Kidney (tissue), 14 donors: Measurements from ENCODE around the gene DRAM1. TPM values are rescaled to one million over a fixed set of nuclear protein-coding genes. Genes with fewer than 3 reads are reported as not detected.
"Not testable (repeated sequence)": the region's sequence is repeated elsewhere in the genome, so short reads cannot be mapped to it uniquely, and the experiment has no call there.

Experiments
- DNase-seq, 5 donors: peaks; one replicate each; pipeline ENCODE4 v3.0.0-alpha.2; 2013 to 2020
- FAIRE-seq: peaks from 2 replicates; lab custom pipeline; 2012; peaks lifted over from hg19 to GRCh38; lab: Jason Lieb, UNC
- H3K27ac ChIP-seq, 2 donors: one replicate each; pipeline ENCODE4 v1.7.0; 2013; ENCODE audit warnings: low read depth in 2 of 2, low read length in 2 of 2, inconsistent platforms in 1 of 2
- H3K27me3 ChIP-seq: one replicate; pipeline ENCODE4 v1.7.1; 2013; ENCODE audit warnings: low read length, inconsistent platforms; ENCODE audit not compliant: control insufficient read depth, insufficient read depth
- H3K36me3 ChIP-seq, 3 donors: one replicate each; pipeline versions ENCODE4 v1.7.0 to v1.7.1; 2013; ENCODE audit warnings: low read length in 3 of 3, control low read depth in 1 of 3, inconsistent platforms in 1 of 3; ENCODE audit not compliant: insufficient read depth in 3 of 3, control insufficient read depth in 2 of 3
- H3K4me1 ChIP-seq, 3 donors: one replicate each; pipeline versions ENCODE4 v1.7.0 to v1.7.1; 2013; ENCODE audit warnings: low read length in 3 of 3, inconsistent platforms in 1 of 3, low read depth in 1 of 3; ENCODE audit not compliant: control insufficient read depth in 2 of 3, insufficient read depth in 2 of 3
- H3K4me3 ChIP-seq, 3 donors: one replicate each; pipeline versions ENCODE4 v1.7.0 to v1.8.1; 2013; ENCODE audit warnings: low read length in 3 of 3, control low read depth in 1 of 3, inconsistent platforms in 1 of 3
- H3K9ac ChIP-seq, 3 donors: one replicate each; pipeline versions ENCODE4 v1.7.0 to v1.7.1; 2013; ENCODE audit warnings: low read length in 3 of 3, control low read depth in 1 of 3, inconsistent platforms in 1 of 3
- H3K9me3 ChIP-seq, 3 donors: one replicate each; pipeline versions ENCODE4 v1.7.0 to v1.7.1; 2013; ENCODE audit warnings: low read length in 3 of 3, control low read depth in 1 of 3, inconsistent platforms in 1 of 3; ENCODE audit not compliant: control insufficient read depth in 2 of 3, insufficient read depth in 1 of 3
- intact Hi-C: fragments of 100-400 bp; cut with DNase I; formaldehyde crosslinking; loops from one replicate; pipeline ENCODE4 v1.11.1; 2022
- polyA plus RNA-seq: library from polyadenylated mRNA; stranded (reverse); fragments of 350-450 nt; fragmentation: Illumina TruSeq; extraction: RNeasy Lipid Tissue Mini Kit (QIAGEN cat#74804); gene quantifications from one replicate; pipeline ENCODE4 v1.2.3, GENCODE V29; 2014; ENCODE audit warnings: low read depth, low replicate concordance; ENCODE audit not compliant: insufficient read depth
- total RNA-seq: library from RNA; stranded (reverse); fragmentation: NEBNext Ultra II Directional; extraction: Animal tissue kit (Norgen Biotek cat#: 25700); gene quantifications from one replicate; pipeline ENCODE4 v1.2.1, GENCODE V29; 2021
- TF ChIP-seq, protein P1 (sequence below): IDR thresholded peaks from 3 replicates; pipeline ENCODE4 v1.5.1; 2012; ENCODE audit warnings: mild to moderate bottlenecking, moderate library complexity, borderline replicate concordance; ENCODE audit not compliant: insufficient read depth; ENCODE audit errors: extremely low read depth
- donor health status: control.
- donor health status: control.
- donor health status: control.
- donor health status: control.
- donor health status: control.
- donor health status: DM: yes; HTN: yes; CAD: no.
- donor health status: Normal renal cell carcinoma (clear cell type).

The DRAM1 gene
- total and polyA plus RNA-seq, 2 donors from 2014 or later: 19.0 to 35.8 TPM

DNA sequence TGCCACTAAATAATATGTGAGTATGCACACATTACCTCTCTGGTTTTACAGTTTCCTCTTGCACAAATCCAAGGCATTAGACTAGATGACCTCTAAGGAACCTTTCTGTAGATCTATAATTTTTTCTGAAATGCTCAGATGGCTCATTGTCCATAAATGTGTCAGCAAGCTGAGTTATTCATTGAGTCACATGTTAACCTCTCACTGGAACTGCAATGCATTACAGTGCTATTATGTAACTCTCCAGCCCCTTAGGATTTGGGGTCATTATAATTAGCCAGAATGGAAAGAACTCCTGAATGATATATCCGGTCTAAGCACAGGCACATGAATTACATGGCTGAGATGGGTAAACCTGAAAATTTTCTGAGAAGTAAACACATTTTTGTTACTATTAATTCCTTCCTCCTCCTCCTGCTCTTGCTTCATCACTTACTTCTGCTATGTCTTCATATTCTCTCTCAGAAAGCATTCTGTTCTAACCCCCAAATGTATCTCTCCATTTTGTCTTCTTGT lies 20.3 kb upstream of the DRAM1 start:
- no peaks in the 10 kb centered on the region for H3K36me3 ChIP-seq
- H3K27me3 ChIP-seq: no peaks in the 10 kb centered on the region
- intact Hi-C loops: no loop called here
- FAIRE-seq: no peak
- peak in 2 of 5 donors; percentile 55 to 72 for DNase-seq
- H3K9ac ChIP-seq: no peak overlapping the region
- H3K4me1 ChIP-seq: peaks cover 0 to 11% (median 8%) of the 10 kb centered on the region in 3 donors
- H3K4me3 ChIP-seq: no peak overlapping the region
- no peaks in the 10 kb centered on the region for H3K9me3 ChIP-seq
- H3K27ac ChIP-seq: peak overlapping the region; percentile 5 to 36
- TF ChIP-seq, protein P1, sequence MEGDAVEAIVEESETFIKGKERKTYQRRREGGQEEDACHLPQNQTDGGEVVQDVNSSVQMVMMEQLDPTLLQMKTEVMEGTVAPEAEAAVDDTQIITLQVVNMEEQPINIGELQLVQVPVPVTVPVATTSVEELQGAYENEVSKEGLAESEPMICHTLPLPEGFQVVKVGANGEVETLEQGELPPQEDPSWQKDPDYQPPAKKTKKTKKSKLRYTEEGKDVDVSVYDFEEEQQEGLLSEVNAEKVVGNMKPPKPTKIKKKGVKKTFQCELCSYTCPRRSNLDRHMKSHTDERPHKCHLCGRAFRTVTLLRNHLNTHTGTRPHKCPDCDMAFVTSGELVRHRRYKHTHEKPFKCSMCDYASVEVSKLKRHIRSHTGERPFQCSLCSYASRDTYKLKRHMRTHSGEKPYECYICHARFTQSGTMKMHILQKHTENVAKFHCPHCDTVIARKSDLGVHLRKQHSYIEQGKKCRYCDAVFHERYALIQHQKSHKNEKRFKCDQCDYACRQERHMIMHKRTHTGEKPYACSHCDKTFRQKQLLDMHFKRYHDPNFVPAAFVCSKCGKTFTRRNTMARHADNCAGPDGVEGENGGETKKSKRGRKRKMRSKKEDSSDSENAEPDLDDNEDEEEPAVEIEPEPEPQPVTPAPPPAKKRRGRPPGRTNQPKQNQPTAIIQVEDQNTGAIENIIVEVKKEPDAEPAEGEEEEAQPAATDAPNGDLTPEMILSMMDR: no peak

DNA sequence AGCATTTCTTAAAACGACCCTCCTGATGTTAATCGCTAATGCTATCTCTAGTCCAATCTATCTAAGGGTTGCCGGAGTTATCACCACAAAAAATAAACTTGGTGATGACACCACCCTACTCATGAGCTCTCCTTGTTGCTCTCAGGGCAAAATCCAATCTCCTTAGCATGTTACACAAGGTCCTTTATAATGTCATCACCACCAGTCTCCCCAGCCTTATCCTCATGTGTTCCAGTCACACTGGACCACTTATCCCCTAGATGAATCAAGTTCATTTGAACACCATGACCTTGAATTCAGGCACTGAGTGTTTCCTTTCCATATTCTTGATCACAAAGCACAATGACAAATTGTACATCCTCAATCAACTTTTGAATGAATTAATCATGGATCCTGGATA lies 19.0 kb upstream of the DRAM1 start:
- no peak for DNase-seq
- FAIRE-seq: no peak
- peaks cover 0 to 11% (median 8%) of the 10 kb centered on the region in 3 donors for H3K4me1 ChIP-seq
- H3K9me3 ChIP-seq: no peaks in the 10 kb centered on the region
- H3K27ac ChIP-seq: no peak overlapping the region
- intact Hi-C loops: no loop called here
- TF ChIP-seq, protein P1: no peak
- H3K36me3 ChIP-seq: no peaks in the 10 kb centered on the region
- no peak overlapping the region for H3K4me3 ChIP-seq
- H3K9ac ChIP-seq: no peak overlapping the region
- no peaks in the 10 kb centered on the region for H3K27me3 ChIP-seq

DNA sequence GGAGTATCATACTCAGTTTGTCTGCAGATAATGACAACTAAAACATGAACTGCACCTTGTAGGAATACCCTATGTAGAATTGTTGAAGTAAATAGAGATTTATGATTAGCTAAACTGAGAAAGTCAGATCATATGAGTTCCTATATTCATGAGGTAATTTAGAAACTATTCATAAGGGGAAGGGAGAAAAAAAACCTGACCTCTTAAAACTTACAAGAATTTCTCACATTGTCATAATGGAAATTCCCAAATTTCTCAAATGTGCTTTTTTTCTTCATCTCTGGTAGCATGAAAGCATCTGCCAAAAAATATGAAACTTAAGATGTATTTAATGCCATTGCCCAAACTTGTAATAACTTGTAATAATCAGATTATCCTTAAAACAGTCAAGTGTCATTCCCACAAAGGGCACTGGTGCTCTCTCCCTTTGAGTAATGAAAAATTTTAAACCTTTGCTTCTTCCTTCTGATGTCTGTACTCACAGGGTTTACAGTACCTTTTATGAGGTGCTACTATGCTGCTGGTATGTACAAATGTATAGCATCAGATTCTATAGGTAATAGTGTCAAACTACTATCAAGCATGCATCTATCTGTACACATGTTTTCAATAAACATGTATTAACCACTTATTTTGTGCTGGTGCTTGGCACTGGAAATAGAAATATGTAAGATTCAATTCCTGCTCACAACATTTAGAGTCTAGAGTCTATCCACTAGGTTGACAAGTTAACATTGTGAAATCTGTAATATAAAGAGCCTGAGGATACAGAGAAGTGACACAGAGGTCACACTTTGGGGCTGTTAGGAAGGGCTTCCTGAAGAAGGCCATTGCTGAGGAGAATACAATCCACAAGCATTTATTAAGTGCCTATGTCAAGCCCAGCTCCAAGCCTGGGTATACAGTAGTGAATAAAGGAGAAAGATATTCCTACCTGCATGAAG lies 17.4 kb upstream of the DRAM1 start:
- TF ChIP-seq, protein P1: no peak
- Histone ChIP-seq H3K36me3 (no peaks in the 10 kb centered on the region), H3K27me3 (no peaks in the 10 kb centered on the region), H3K4me1 (peaks cover 0 to 11% (median 5%) of the 10 kb centered on the region in 3 donors), H3K9me3 (no peaks in the 10 kb centered on the region), H3K9ac (no peak overlapping the region), H3K4me3 (no peak overlapping the region), H3K27ac (no peak overlapping the region)
- intact Hi-C loops: no loop called here
- FAIRE-seq (no peak), DNase-seq (no peak)

DNA sequence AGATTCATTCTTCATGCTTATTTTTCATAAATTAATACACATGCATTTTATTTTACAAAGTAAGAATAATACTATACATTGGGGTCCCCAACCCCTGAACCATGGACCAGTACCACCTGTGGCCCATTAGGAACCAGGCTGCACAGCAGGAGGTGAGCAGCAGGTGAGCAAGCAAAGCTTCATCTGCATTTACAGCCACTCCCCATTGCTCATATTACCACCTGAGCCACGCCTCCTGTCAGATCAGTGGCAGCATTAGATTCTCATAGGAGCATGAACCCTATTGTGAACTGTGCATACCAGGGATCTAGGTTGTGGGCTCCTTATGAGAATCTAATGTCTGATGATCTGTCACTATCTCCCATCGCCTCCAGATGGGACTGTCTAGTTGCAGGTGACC lies 15.7 kb upstream of the DRAM1 start:
- H3K4me3 ChIP-seq, H3K36me3 ChIP-seq, intact Hi-C loops, H3K9ac ChIP-seq, H3K27me3 ChIP-seq, H3K9me3 ChIP-seq, H3K27ac ChIP-seq, DNase-seq, FAIRE-seq: not testable (repeated sequence)
- H3K4me1 ChIP-seq: peaks cover 0 to 11% (median 3%) of the 10 kb centered on the region in 3 donors
